H1 (cell line): ENCODE data around the gene MANSC4. TPM values are rescaled to one million over a fixed set of nuclear protein-coding genes. Genes with fewer than 3 reads are reported as not detected.

Experiments used
- RFX5 ChIP-seq: IDR thresholded peaks from 2 replicates; pipeline ENCODE4 v1.6.1; 2011; ENCODE audit warnings: low read depth, low read length, improper control_type of control experiment, borderline replicate concordance
- SUZ12 ChIP-seq: fragments of 200-600 bp; sonication (generic); IDR thresholded peaks from 2 replicates; pipeline ENCODE4 v1.6.1; 2012; ENCODE audit warnings: mild to moderate bottlenecking, inconsistent platforms, low read length, moderate library complexity, mixed read lengths
- polyA plus RNA-seq, 7 experiments: library from polyadenylated mRNA; depleted of rRNA in 3 of 7; stranded (reverse) in 5 of 7; unstranded in 2 of 7; fragments of >200 nt in 5 of 7; fragments of 200-250 nt in 2 of 7; gene quantifications; 1 replicate in 5 of 7; 2 replicates in 1 of 7; 4 replicates in 1 of 7; pipeline versions ENCODE4 v1.2.1 to v1.2.3, GENCODE V29; 2011 to 2013; ENCODE audit warnings: missing spikeins in 2 of 7, mixed read lengths in 2 of 7
- total RNA-seq: library from RNA; stranded (reverse); fragmentation: NEBNext Ultra II Directional; extraction: Animal tissue kit (Norgen Biotek cat#: 25700); gene quantifications from 2 replicates; pipeline ENCODE4 v1.2.1, GENCODE V29; 2021

MANSC4 gene
- total and polyA plus RNA-seq, 2 of the 8 experiments (the other 6 are each of a cell fraction or from before 2014, with no cell fraction given): not detected

- no peak for TF ChIP-seq RFX5
- no peak for TF ChIP-seq SUZ12
Measured at GRCh38 chr12:27805238-27805637, 25.2 kb upstream of the MANSC4 start (continued).
